Activated CD4-positive, alpha-beta T cell treated with anti-CD3 and anti-CD28 coated beads, Interleukin-2, amount 10 ng/mL, durations not matched to agents 7 days and 5 days (primary cell): ENCODE measurements around the gene PARD3B. TPM values are rescaled to one million over a fixed set of nuclear protein-coding genes. Genes with fewer than 3 reads are reported as not detected.

ENCODE experiments used
- CTCF ChIA-PET: fragments of 350-600 bp; sonication (Branson Sonifier 250); formaldehyde crosslinking; loops from one replicate; lab custom pipeline; 2021; ENCODE audit warnings: antibody characterized with exemption; lab: Charles Lee
- POLR2A ChIA-PET: fragments of 350-600 bp; sonication (Branson Sonifier 250); formaldehyde crosslinking; loops from one replicate; lab custom pipeline; 2021; ENCODE audit warnings: antibody characterized with exemption; lab: Charles Lee
- DNase-seq: peaks from one replicate; pipeline ENCODE4 v3.0.0-alpha.2; 2020
- H3K27ac Mint-ChIP-seq: one replicate; pipeline ENCODE4 v1.8.0; 2021; ENCODE audit warnings: mild to moderate bottlenecking, moderate library complexity, mixed read lengths
- H3K27me3 Mint-ChIP-seq: one replicate; pipeline ENCODE4 v1.8.0; 2021; ENCODE audit warnings: mixed read lengths
- H3K36me3 Mint-ChIP-seq: one replicate; pipeline ENCODE4 v1.8.0; 2021; ENCODE audit warnings: low read depth, mixed read lengths
- H3K4me1 Mint-ChIP-seq: one replicate; pipeline ENCODE4 v1.8.0; 2021; ENCODE audit warnings: mixed read lengths
- H3K4me3 Mint-ChIP-seq: one replicate; pipeline ENCODE4 v1.8.0; 2021; ENCODE audit warnings: mild to moderate bottlenecking, moderate library complexity, mixed read lengths
- H3K9me3 Mint-ChIP-seq: one replicate; pipeline ENCODE4 v1.8.0; 2021; ENCODE audit warnings: mixed read lengths
- total RNA-seq, 2 experiments: library from RNA; stranded (reverse); gene quantifications; one replicate each; pipeline ENCODE4 v1.2.3, GENCODE V29; 2021

Gene PARD3B
- total RNA-seq, 2 experiments from 2014 or later: 0.50 to 0.77 TPM

GRCh38 chr2:204948822-204949221 lies 403.5 kb downstream of the PARD3B start:
- peaks cover 76% of the 10 kb centered on the region for H3K4me1 Mint-ChIP-seq
- no peak for DNase-seq
- ChIA-PET POLR2A (interaction anchor here (0.7 kb wide), 1 partner anchor 435 kb away, joined by 4 read pairs; no protein-coding TSS in a partner anchor), CTCF (no interaction called here)
- peak overlapping the region; percentile 22 for H3K4me3 Mint-ChIP-seq
- H3K27me3 Mint-ChIP-seq: no peaks in the 10 kb centered on the region
- H3K9me3 Mint-ChIP-seq: peaks cover 54% of the 10 kb centered on the region
- H3K27ac Mint-ChIP-seq: peak overlapping the region; percentile 85
- peaks cover 70% of the 10 kb centered on the region for H3K36me3 Mint-ChIP-seq

GRCh38 chr2:204950695-204951346 lies 405.5 kb downstream of the PARD3B start:
- H3K36me3 Mint-ChIP-seq: peaks cover 63% of the 10 kb centered on the region
- H3K4me3 Mint-ChIP-seq: no peak overlapping the region
- CTCF ChIA-PET: interaction anchor here (1.2 to 1.4 kb wide), 2 partner anchors 8 to 15 kb away, joined by 4 read pairs; no protein-coding TSS in a partner anchor

GRCh38 chr2:204958371-204958770 lies 413.1 kb downstream of the PARD3B start:
- peak overlapping the region; percentile 47 for H3K4me3 Mint-ChIP-seq
- peaks cover 55% of the 10 kb centered on the region for H3K36me3 Mint-ChIP-seq
- H3K27ac Mint-ChIP-seq: peak overlapping the region; percentile 56
- H3K9me3 Mint-ChIP-seq: peaks cover 35% of the 10 kb centered on the region
- no peaks in the 10 kb centered on the region for H3K27me3 Mint-ChIP-seq
- H3K4me1 Mint-ChIP-seq: peaks cover 51% of the 10 kb centered on the region
- ChIA-PET POLR2A (no interaction called here), CTCF (interaction anchor here (0.7 kb wide), 1 partner anchor 8 kb away, joined by 4 read pairs; no protein-coding TSS in a partner anchor)
- no peak for DNase-seq

More at GRCh38 chr2:204950695-204951346, 405.5 kb downstream of the PARD3B start:
- H3K9me3 Mint-ChIP-seq: peaks cover 42% of the 10 kb centered on the region
- POLR2A ChIA-PET: no interaction called here
- DNase-seq: no peak
- no peak overlapping the region for H3K27ac Mint-ChIP-seq
- H3K27me3 Mint-ChIP-seq: no peaks in the 10 kb centered on the region
- peaks cover 64% of the 10 kb centered on the region for H3K4me1 Mint-ChIP-seq

GRCh38 chr2:204964414-204964813 lies 419.1 kb downstream of the PARD3B start:
- Mint-ChIP-seq H3K27ac (no peak overlapping the region), H3K9me3 (peaks cover 34% of the 10 kb centered on the region), H3K27me3 (no peaks in the 10 kb centered on the region), H3K4me1 (peaks cover 65% of the 10 kb centered on the region), H3K4me3 (no peak overlapping the region), H3K36me3 (peaks cover 53% of the 10 kb centered on the region)
- POLR2A ChIA-PET: no interaction called here
- CTCF ChIA-PET: no interaction called here
- no peak for DNase-seq

DNA sequence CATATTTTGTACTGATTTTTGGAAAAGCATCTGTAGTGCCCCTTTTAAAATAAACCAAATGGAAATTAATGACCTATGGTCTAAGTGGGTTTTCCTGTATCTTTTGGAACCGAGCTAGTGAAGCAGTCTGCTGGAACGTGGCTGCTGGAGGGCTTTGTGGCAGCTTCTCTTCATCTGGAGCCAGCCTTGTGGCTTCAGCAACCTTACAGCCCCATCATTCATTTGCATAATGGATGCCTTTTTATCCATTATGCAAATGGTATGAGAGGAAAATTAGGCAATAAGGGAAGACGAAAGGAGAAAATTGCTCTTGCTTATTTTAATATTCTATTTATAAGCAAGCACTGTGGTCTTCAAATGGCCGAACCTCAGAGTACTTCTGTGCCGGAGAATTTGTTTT lies 421.0 kb downstream of the PARD3B start:
- POLR2A ChIA-PET: no interaction called here
- Mint-ChIP-seq H3K36me3 (peaks cover 60% of the 10 kb centered on the region), H3K4me1 (peaks cover 71% of the 10 kb centered on the region), H3K27me3 (no peaks in the 10 kb centered on the region), H3K27ac (peak overlapping the region; percentile 99), H3K9me3 (peaks cover 31% of the 10 kb centered on the region), H3K4me3 (no peak overlapping the region)
- CTCF ChIA-PET: interaction anchor here (1.5 to 2.3 kb wide), 3 partner anchors 10 to 16 kb away, joined by 4 to 8 read pairs (median 4); no protein-coding TSS in a partner anchor
- DNase-seq: no peak

DNA sequence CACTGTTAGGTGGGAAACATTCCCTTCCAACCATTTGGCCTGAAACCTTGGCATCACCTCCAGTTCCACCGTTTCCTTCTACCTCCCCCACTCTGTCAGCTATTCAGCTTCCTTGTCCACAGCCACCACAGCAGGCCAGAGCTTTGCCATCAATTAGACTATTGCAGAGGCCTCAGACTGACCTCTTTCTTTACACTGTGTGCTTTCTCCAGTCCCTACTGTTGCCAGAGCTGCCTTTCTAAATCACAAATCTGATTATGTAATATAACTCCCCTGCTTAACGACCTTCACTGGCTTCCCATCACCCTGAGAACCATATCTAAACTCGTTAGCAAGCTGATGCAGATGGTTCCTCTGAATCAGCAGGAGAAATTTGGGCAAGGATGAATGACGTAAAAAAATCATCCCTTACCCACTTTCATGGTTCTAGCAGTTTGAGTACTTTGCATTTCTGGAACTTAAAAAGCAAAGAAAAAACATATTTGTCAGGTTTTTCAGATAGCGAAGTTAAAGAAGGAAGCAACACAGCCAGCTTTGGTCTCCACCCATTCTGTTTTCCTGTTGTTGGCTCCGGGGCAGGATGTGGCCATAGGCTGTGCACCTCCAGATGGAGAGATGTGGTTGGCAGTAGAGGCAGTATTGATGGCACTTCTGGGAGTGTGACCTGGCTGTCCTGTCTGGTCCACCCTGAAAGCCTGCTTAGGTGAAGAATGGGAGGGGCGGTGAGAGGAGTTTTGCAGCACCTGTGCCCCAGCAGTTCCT lies 422.1 kb downstream of the PARD3B start:
- Mint-ChIP-seq H3K27me3 (no peaks in the 10 kb centered on the region), H3K4me3 (peak overlapping the region; percentile 9), H3K27ac (peak overlapping the region; percentile 99), H3K9me3 (peaks cover 20% of the 10 kb centered on the region), H3K36me3 (peaks cover 56% of the 10 kb centered on the region), H3K4me1 (peaks cover 65% of the 10 kb centered on the region)
- CTCF ChIA-PET: interaction anchor here (0.9 to 2.3 kb wide), 6 partner anchors 11 to 94 kb away, joined by 3 to 8 read pairs (median 4); no protein-coding TSS in a partner anchor
- POLR2A ChIA-PET: no interaction called here
- DNase-seq: peak; percentile 85

GRCh38 chr2:204971206-204971907 lies 426.1 kb downstream of the PARD3B start:
- no peak for DNase-seq
- H3K4me3 Mint-ChIP-seq: no peak overlapping the region
- CTCF ChIA-PET: interaction anchor here (0.8 to 1.8 kb wide), 5 partner anchors 9 to 19 kb away, joined by 3 to 5 read pairs (median 5); no protein-coding TSS in a partner anchor
- peaks cover 59% of the 10 kb centered on the region for H3K4me1 Mint-ChIP-seq
- peaks cover 56% of the 10 kb centered on the region for H3K36me3 Mint-ChIP-seq
- peaks cover 32% of the 10 kb centered on the region for H3K9me3 Mint-ChIP-seq
- H3K27ac Mint-ChIP-seq: peak overlapping the region; percentile 79
- H3K27me3 Mint-ChIP-seq: no peaks in the 10 kb centered on the region
- POLR2A ChIA-PET: no interaction called here

GRCh38 chr2:204972161-204972560 lies 426.9 kb downstream of the PARD3B start:
- Mint-ChIP-seq H3K27me3 (no peaks in the 10 kb centered on the region), H3K36me3 (peaks cover 54% of the 10 kb centered on the region), H3K27ac (no peak overlapping the region), H3K4me1 (peaks cover 51% of the 10 kb centered on the region), H3K9me3 (peaks cover 36% of the 10 kb centered on the region), H3K4me3 (no peak overlapping the region)
- CTCF ChIA-PET: interaction anchor here (0.9 kb wide), 1 partner anchor 20 kb away, joined by 3 read pairs; no protein-coding TSS in a partner anchor
- DNase-seq: no peak
- POLR2A ChIA-PET: no interaction called here

DNA sequence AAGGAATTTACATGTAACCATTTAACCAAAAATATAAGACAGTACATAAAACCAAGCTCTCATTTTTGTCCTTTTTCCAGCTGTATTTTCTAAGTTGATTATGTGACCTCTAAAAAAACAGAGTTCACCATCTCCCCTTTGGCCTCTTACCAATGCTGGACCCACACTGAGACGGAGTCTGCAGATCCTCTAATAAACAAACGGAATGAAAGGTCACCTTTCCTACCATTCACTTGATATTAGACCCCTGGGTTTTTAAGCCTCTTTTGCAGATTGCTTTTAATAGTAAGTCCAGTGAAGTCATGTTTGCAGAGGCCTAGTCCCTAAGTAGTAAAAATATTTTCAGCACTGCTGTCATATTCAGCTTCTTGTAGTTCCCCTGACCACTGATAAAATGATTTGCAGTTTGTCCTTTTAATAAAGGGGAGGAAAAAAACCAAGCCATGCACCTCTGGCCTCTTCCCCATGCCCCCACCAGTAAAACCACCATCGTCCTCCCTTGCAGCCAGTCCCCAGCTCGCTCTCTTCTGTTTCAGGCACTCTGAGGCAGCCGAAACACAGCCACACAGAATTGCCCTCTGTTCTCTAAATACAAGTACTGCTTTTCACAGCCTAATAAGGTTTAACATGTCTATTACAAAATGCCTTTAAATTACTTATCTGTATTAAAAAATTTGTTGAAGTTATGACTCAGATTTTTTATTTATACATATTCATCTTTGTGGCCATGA lies 427.5 kb downstream of the PARD3B start:
- peaks cover 36% of the 10 kb centered on the region for H3K9me3 Mint-ChIP-seq
- no peak overlapping the region for H3K4me3 Mint-ChIP-seq
- DNase-seq: no peak
- no peak overlapping the region for H3K27ac Mint-ChIP-seq
- peaks cover 45% of the 10 kb centered on the region for H3K4me1 Mint-ChIP-seq
- POLR2A ChIA-PET: no interaction called here
- H3K27me3 Mint-ChIP-seq: no peaks in the 10 kb centered on the region
- peaks cover 53% of the 10 kb centered on the region for H3K36me3 Mint-ChIP-seq
- CTCF ChIA-PET: no interaction called here

DNA sequence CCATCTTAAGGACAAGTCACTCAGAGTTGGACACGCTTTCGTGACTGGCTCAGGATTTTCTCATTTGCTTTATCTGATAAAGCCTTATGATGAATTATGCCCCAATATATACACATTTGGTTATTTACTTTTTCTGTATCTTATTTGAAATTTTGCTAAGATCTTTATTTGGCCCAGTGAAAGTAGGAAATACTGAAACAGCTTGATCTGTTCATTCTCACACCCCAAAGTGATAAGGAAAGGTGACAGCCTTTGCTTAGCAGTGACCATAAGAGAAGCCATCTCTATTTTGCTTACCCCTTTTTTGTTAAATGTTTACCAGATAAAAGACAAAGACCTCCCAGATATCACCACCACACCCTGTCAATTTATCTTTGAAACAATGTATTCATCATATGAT lies 428.3 kb downstream of the PARD3B start:
- Mint-ChIP-seq H3K27ac (peak overlapping the region; percentile 42), H3K4me3 (no peak overlapping the region), H3K9me3 (peaks cover 35% of the 10 kb centered on the region), H3K4me1 (peaks cover 37% of the 10 kb centered on the region), H3K36me3 (peaks cover 49% of the 10 kb centered on the region), H3K27me3 (no peaks in the 10 kb centered on the region)
- ChIA-PET CTCF (no interaction called here), POLR2A (no interaction called here)
- DNase-seq: no peak

DNA sequence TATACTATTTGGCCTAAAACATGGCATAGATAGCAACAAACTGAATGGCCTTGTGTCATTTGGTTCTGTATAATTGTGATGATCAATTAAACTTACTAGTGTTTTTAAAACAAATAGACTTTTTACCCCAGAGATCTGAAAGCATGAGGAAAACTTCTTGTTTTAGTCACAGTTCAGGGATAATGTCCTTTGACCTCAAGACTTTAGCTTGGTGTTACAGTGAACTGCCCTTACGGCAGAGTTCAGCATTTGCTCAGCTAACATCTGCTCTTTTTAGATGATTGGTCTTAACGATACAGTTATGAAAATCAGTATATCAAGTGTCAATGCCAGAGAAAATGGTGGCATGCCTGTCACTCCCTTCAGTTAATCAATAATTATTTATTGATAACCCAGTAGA lies 429.2 kb downstream of the PARD3B start:
- POLR2A ChIA-PET: no interaction called here
- no peak overlapping the region for H3K27ac Mint-ChIP-seq

DNA sequence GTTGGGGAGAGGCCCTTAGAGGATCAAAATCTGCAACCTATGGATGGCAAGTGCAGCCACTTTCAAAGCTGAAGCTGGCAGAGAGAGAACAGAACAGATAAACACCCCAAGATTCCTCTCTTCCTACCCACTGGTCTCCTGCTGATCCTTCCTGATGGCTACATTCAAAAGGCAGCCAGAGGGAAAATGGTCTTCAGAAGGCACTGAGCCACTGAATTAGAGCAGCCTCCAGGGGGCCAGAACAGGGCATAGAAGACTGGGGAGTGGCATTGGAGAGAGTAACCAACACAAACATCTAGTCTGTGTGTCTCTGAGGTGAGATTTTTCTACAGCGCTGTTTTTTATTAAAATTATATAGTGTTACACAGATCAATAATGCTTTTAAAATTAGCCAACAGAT lies 432.6 kb downstream of the PARD3B start:
- CTCF ChIA-PET: no interaction called here
- Mint-ChIP-seq H3K27ac (no peak overlapping the region), H3K27me3 (no peaks in the 10 kb centered on the region), H3K9me3 (peaks cover 38% of the 10 kb centered on the region), H3K4me1 (peaks cover 22% of the 10 kb centered on the region), H3K36me3 (peaks cover 28% of the 10 kb centered on the region), H3K4me3 (no peak overlapping the region)
- DNase-seq: no peak
- POLR2A ChIA-PET: no interaction called here

More for the DNA sequence above, 429.2 kb downstream of the PARD3B start:
- Mint-ChIP-seq H3K36me3 (peaks cover 46% of the 10 kb centered on the region), H3K4me1 (peaks cover 29% of the 10 kb centered on the region), H3K27me3 (no peaks in the 10 kb centered on the region), H3K9me3 (peaks cover 36% of the 10 kb centered on the region), H3K4me3 (no peak overlapping the region)
- CTCF ChIA-PET: interaction anchor here (1.0 kb wide), 1 partner anchor 13 kb away, joined by 3 read pairs; no protein-coding TSS in a partner anchor
- DNase-seq: no peak
